MM.1S (cell line): ENCODE measurements around the gene LARP7.

ENCODE experiments used
- EZH2 ChIP-seq: fragments of 300-600 bp; sonication (generic); optimal IDR thresholded peaks from 2 replicates; pipeline ENCODE3; 2017; ENCODE audit warnings: low read depth, mild to moderate bottlenecking, antibody characterized with exemption, low read length, mixed read lengths
- TF ChIP-seq, protein P1 (sequence below): fragments of 300-600 bp; sonication (generic); IDR thresholded peaks from 2 replicates; pipeline ENCODE4 v1.5.1; 2016; ENCODE audit warnings: antibody characterized with exemption, low read length, mixed read lengths

DNA sequence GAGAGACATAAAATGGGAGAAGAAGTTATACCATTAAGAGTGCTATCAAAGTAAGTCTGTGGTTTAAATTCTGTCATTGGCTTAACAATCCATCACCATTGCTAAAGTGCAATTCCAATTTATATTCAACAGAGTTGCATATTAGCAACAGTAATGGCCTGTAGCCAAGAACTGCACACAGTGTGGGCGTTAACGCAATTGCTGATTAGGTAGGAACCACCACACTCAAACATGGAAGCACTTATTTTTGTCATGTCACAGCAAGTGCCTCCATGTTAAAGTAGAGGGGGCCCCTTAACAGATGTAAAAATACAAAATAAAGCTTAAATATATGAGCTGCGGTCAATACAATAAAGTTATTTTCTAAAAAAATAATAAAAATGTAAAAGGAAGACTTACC, 10.8 kb downstream of the LARP7 start:
- TF ChIP-seq, protein P1, sequence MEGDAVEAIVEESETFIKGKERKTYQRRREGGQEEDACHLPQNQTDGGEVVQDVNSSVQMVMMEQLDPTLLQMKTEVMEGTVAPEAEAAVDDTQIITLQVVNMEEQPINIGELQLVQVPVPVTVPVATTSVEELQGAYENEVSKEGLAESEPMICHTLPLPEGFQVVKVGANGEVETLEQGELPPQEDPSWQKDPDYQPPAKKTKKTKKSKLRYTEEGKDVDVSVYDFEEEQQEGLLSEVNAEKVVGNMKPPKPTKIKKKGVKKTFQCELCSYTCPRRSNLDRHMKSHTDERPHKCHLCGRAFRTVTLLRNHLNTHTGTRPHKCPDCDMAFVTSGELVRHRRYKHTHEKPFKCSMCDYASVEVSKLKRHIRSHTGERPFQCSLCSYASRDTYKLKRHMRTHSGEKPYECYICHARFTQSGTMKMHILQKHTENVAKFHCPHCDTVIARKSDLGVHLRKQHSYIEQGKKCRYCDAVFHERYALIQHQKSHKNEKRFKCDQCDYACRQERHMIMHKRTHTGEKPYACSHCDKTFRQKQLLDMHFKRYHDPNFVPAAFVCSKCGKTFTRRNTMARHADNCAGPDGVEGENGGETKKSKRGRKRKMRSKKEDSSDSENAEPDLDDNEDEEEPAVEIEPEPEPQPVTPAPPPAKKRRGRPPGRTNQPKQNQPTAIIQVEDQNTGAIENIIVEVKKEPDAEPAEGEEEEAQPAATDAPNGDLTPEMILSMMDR = no peak
- no peak for TF ChIP-seq EZH2
